Measurements from ENCODE around the gene TEKT5. TPM values are rescaled to one million over a fixed set of nuclear protein-coding genes. Genes with fewer than 3 reads are reported as not detected.
"Not testable (repeated sequence)": the region's sequence is repeated elsewhere in the genome, so short reads cannot be mapped to it uniquely, and the experiment has no call there.

TEKT5 gene
- total RNA-seq, 1 donor from 2014 or later: not detected

- H3K27ac Mint-ChIP-seq: no peak overlapping the region
- DNase-seq: no peak
- H3K4me3 Mint-ChIP-seq: no peak overlapping the region
- peaks cover 2% of the 10 kb centered on the region for H3K27me3 Mint-ChIP-seq
- H3K9me3 Mint-ChIP-seq: no peaks in the 10 kb centered on the region
- H3K36me3 Mint-ChIP-seq (ENCODE audit: low read depth): no peaks in the 10 kb centered on the region
- intact Hi-C loops (cut with micrococcal nuclease): no loop called here
- no peaks in the 10 kb centered on the region for H3K4me1 Mint-ChIP-seq
Observed at GRCh38 chr16:10661737-10662136, 33.0 kb downstream of the TEKT5 start.

GRCh38 chr16:10660950-10661635, 33.6 kb downstream of the TEKT5 start:
- Mint-ChIP-seq H3K27me3 (peaks cover 2% of the 10 kb centered on the region), H3K36me3 (ENCODE audit: low read depth) (no peaks in the 10 kb centered on the region), H3K4me3 (no peak overlapping the region), H3K4me1 (no peaks in the 10 kb centered on the region), H3K9me3 (no peaks in the 10 kb centered on the region), H3K27ac (no peak overlapping the region)
- DNase-seq: no peak
- intact Hi-C loops (cut with micrococcal nuclease): no loop called here

DNA sequence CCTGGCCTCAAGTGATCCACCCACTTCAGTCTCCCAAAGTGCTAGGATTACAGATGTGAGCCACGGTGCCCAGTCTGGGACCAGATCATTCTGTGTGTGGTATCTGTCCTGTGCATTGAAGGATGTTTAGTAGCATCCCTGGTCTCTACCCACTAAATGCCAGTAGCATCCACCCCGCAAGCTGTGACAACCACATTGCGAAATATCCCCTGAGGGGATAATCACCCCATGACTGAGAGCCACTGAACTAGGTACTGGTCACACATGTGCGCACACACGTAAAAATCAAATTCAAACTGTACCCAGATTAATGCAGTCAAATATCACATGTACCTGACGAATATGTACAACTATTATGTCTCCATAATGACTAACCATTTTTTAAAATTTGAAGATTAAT, 35.8 kb downstream of the TEKT5 start:
- intact Hi-C loops (cut with micrococcal nuclease): no loop called here
- H3K4me1 Mint-ChIP-seq: no peaks in the 10 kb centered on the region

GRCh38 chr16:10657925-10658324, 36.8 kb downstream of the TEKT5 start:
- Mint-ChIP-seq H3K27me3 (peaks cover 2% of the 10 kb centered on the region), H3K4me3 (no peak overlapping the region), H3K4me1 (no peaks in the 10 kb centered on the region), H3K36me3 (ENCODE audit: low read depth) (no peaks in the 10 kb centered on the region), H3K9me3 (no peaks in the 10 kb centered on the region), H3K27ac (no peak overlapping the region)
- no peak for DNase-seq
- intact Hi-C loops (cut with micrococcal nuclease): no loop called here

More for the DNA sequence above, 35.8 kb downstream of the TEKT5 start:
- H3K9me3 Mint-ChIP-seq: no peaks in the 10 kb centered on the region
- no peak overlapping the region for H3K27ac Mint-ChIP-seq
- peaks cover 2% of the 10 kb centered on the region for H3K27me3 Mint-ChIP-seq
- no peaks in the 10 kb centered on the region for H3K36me3 Mint-ChIP-seq (ENCODE audit: low read depth)
- no peak overlapping the region for H3K4me3 Mint-ChIP-seq
- DNase-seq: no peak

GRCh38 chr16:10656618-10657017, 38.1 kb downstream of the TEKT5 start:
- H3K4me1 Mint-ChIP-seq: no peaks in the 10 kb centered on the region
- no peak overlapping the region for H3K4me3 Mint-ChIP-seq
- no peaks in the 10 kb centered on the region for H3K9me3 Mint-ChIP-seq
- no peak overlapping the region for H3K27ac Mint-ChIP-seq
- H3K36me3 Mint-ChIP-seq (ENCODE audit: low read depth): no peaks in the 10 kb centered on the region
- no peaks in the 10 kb centered on the region for H3K27me3 Mint-ChIP-seq
- no peak for DNase-seq
- intact Hi-C loops (cut with micrococcal nuclease): no loop called here

- no peak for DNase-seq
- Mint-ChIP-seq H3K4me3 (no peak overlapping the region), H3K27me3 (no peaks in the 10 kb centered on the region), H3K4me1 (no peaks in the 10 kb centered on the region), H3K36me3 (ENCODE audit: low read depth) (no peaks in the 10 kb centered on the region), H3K27ac (no peak overlapping the region), H3K9me3 (no peaks in the 10 kb centered on the region)
- intact Hi-C loops (cut with micrococcal nuclease): no loop called here
Observed at GRCh38 chr16:10655415-10655977, 39.2 kb downstream of the TEKT5 start.

DNA sequence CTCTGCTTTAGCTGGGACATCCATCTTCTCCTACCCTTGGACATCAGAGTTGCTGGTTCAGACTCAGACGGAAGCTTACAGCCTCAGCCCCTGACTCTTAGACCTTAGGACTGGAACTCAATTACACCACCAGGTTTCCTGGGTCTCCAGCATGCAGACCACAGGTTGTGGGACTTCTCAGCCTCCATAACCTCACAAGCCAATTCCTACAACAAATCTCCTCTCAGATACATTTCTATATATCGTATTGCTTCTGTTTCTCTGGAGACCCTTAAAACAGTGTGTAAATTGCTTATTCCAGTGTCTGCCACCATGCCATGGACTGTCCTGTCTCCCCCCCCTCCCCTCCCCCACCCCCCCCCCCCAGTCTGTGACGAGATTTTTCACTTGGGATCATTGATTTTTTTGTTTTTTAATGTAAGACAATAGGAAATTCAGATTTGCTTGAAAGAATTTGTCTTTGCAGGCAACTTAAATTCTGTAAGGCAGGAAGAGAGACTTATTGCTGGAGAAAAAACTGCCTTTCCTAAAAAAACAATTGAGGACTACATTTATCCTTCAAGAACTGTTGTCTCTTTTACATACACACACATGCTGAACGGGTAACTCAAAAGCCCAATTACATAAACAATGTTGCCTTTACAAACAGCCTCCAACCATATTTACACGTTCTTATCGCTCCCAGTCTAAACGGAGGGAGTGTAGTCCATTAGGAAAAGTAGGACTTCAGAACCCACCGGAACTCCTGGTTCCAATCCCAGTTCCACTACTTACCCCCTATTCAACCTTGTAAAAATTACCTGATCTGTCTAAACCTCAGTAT, 39.9 kb downstream of the TEKT5 start:
- Mint-ChIP-seq H3K9me3 (no peaks in the 10 kb centered on the region), H3K36me3 (ENCODE audit: low read depth) (no peaks in the 10 kb centered on the region), H3K4me3 (no peak overlapping the region), H3K27me3 (no peaks in the 10 kb centered on the region), H3K27ac (no peak overlapping the region), H3K4me1 (no peaks in the 10 kb centered on the region)
- intact Hi-C loops (cut with micrococcal nuclease): no loop called here
- no peak for DNase-seq

GRCh38 chr16:10652730-10653590, 41.8 kb downstream of the TEKT5 start:
- Mint-ChIP-seq H3K36me3 (ENCODE audit: low read depth) (no peaks in the 10 kb centered on the region), H3K4me1 (no peaks in the 10 kb centered on the region), H3K9me3 (no peaks in the 10 kb centered on the region), H3K27me3 (no peaks in the 10 kb centered on the region), H3K4me3 (no peak overlapping the region), H3K27ac (no peak overlapping the region)
- intact Hi-C loops (cut with micrococcal nuclease): no loop called here
- DNase-seq: no peak

GRCh38 chr16:10649098-10649497, 45.6 kb downstream of the TEKT5 start:
- H3K36me3 Mint-ChIP-seq (ENCODE audit: low read depth); H3K27me3 Mint-ChIP-seq; DNase-seq; H3K27ac Mint-ChIP-seq; H3K9me3 Mint-ChIP-seq; H3K4me1 Mint-ChIP-seq; H3K4me3 Mint-ChIP-seq; intact Hi-C loops (cut with micrococcal nuclease): not testable (repeated sequence)

GRCh38 chr16:10647721-10648296, 46.9 kb downstream of the TEKT5 start:
- no peaks in the 10 kb centered on the region for H3K4me1 Mint-ChIP-seq
- H3K9me3 Mint-ChIP-seq: no peaks in the 10 kb centered on the region
- H3K27me3 Mint-ChIP-seq: no peaks in the 10 kb centered on the region
- H3K27ac Mint-ChIP-seq: no peak overlapping the region
- no peak overlapping the region for H3K4me3 Mint-ChIP-seq
- no peaks in the 10 kb centered on the region for H3K36me3 Mint-ChIP-seq (ENCODE audit: low read depth)
- no peak for DNase-seq
- intact Hi-C loops (cut with micrococcal nuclease): no loop called here

- intact Hi-C loops (cut with micrococcal nuclease): no loop called here
- Mint-ChIP-seq H3K27ac (no peak overlapping the region), H3K36me3 (ENCODE audit: low read depth) (no peaks in the 10 kb centered on the region), H3K27me3 (no peaks in the 10 kb centered on the region), H3K4me3 (no peak overlapping the region), H3K9me3 (no peaks in the 10 kb centered on the region), H3K4me1 (no peaks in the 10 kb centered on the region)
- no peak for DNase-seq
Observed at GRCh38 chr16:10647264-10647720, 47.4 kb downstream of the TEKT5 start.

GRCh38 chr16:10646581-10647263, 48.0 kb downstream of the TEKT5 start:
- no peak overlapping the region for H3K27ac Mint-ChIP-seq
- DNase-seq: no peak
- H3K4me3 Mint-ChIP-seq: no peak overlapping the region
- no peaks in the 10 kb centered on the region for H3K4me1 Mint-ChIP-seq
- H3K36me3 Mint-ChIP-seq (ENCODE audit: low read depth): no peaks in the 10 kb centered on the region
- no peaks in the 10 kb centered on the region for H3K27me3 Mint-ChIP-seq
- intact Hi-C loops (cut with micrococcal nuclease): no loop called here
- H3K9me3 Mint-ChIP-seq: no peaks in the 10 kb centered on the region

DNA sequence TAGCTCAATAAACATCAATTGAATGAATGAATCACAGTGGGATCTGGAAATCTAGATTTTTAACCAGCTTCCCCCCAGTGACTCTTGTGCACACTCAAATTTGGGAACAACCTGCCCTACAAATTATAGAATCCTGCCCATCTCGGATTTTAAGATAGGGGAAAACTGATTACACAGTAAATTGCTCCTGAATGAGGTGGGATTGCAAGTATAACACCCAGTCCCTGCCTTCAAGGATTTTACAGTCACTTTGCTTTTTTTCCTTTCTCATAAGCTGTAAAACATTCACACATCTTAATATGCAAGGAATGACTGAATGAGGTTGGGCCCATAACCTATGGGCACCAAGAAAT, 48.5 kb downstream of the TEKT5 start:
- H3K27ac Mint-ChIP-seq: no peak overlapping the region
- intact Hi-C loops (cut with micrococcal nuclease): no loop called here
- H3K27me3 Mint-ChIP-seq: no peaks in the 10 kb centered on the region
- DNase-seq: no peak
- no peaks in the 10 kb centered on the region for H3K36me3 Mint-ChIP-seq (ENCODE audit: low read depth)
- no peak overlapping the region for H3K4me3 Mint-ChIP-seq
- no peaks in the 10 kb centered on the region for H3K9me3 Mint-ChIP-seq
- H3K4me1 Mint-ChIP-seq: no peaks in the 10 kb centered on the region

Measured in activated CD4-positive, alpha-beta T cell treated with anti-CD3 and anti-CD28 coated beads, Interleukin-2, amount 10 ng/mL, durations not matched to agents 24 days and 14 days (primary cell).